Suppressor macrophage treated with lipopolysaccharide for 4 hours (primary cell): ENCODE data around the gene FBL.
A peak's percentile ranks its signal among the peaks of the same experiment; 100 is the strongest.

Experiments used
- DNase-seq: peaks from one replicate; pipeline ENCODE4 v3.0.0-alpha.2; 2020

The FBL gene

DNA sequence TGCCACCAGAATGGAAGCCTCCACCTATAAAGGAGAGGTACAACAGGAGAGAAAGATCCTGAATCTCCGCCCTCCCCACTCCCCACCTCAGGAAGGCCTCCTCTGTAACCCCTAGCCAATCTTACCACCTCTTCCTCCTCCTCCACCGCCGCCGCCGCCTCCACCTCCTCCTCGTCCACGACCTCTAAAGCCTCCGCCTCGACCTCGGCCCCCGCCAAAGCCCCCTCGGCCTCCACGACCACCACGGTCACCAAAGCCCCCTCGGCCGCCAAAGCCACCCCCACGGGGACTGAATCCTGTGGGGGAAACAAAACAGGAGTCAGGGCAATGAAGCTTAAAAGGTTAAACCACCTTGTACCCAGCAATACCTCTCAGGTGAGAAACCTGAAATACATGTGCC lies 5.7 kb downstream of the FBL start:
- DNase-seq = no peak

DNA sequence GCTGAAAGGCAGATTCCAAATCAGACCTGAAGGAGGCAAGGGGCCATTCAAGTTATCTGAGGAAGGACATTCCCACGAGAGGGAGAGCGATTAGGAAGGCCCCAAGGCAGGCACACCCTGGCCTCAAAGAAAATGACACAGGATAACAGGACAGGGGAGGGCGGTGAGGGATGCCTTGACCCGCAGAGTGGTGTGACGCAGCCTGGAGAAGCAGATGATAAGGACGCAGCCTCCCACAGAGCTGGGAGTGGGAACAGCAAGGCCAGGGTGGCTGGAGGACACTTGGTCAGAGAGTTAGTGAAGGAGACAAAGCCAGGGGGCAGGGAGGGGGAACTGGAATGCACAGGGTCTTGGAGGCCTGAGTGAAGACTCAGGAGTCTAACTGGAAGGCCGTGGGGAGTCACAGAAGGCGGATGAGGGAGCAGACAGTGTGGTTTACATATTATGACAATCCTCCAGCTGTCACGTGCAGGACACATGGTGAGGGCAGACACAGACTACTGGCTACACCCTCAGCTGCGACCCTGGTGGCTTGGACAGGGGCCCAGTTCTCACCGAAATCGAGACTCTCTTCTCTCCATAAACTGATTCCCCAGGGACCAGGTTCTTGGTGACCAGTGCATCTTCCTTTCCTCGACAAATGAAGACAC lies 6.4 kb downstream of the FBL start:
- no peak for DNase-seq

DNA sequence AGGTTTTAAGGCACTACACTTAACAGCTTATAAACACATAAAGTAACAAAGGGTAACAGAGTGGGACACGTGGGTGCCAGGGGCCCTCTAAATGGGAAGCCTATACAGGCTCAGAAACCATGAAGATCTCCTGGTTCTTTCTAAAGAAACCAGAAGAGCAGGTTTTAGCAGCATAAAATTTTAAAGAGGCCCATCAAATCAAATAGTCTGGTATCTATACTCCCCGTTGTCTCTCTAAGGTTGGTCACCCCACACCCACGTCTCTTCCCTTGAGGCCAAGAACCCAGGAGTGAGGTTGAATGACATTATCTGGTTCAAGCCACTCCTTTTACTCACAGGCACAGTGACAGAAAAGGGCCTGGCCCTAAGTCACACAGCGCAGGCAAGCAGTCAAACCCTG lies 7.6 kb downstream of the FBL start:
- no peak for DNase-seq

DNA sequence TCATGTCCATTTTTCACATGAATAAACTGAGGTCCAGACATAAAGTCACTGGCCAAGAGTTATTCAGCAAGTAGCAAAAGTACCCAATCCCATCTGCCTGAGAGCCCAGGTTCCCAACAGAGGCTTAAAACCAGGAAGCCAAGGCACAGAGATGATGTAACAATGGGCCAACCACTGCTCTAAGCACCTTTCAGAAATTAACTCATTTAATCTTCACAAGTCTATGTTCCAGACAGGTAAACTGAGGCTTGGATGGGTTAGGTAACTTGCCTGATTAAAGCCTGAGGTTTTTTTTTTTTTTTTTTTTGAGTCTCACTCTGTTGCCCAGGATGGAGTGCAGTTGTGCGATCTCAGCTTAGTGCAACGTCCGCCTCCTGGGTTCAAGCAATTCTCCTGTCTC lies 8.2 kb downstream of the FBL start:
- no peak for DNase-seq

GRCh38 chr19:39834287-39834841 lies 11.8 kb downstream of the FBL start:
- DNase-seq = no peak

DNA sequence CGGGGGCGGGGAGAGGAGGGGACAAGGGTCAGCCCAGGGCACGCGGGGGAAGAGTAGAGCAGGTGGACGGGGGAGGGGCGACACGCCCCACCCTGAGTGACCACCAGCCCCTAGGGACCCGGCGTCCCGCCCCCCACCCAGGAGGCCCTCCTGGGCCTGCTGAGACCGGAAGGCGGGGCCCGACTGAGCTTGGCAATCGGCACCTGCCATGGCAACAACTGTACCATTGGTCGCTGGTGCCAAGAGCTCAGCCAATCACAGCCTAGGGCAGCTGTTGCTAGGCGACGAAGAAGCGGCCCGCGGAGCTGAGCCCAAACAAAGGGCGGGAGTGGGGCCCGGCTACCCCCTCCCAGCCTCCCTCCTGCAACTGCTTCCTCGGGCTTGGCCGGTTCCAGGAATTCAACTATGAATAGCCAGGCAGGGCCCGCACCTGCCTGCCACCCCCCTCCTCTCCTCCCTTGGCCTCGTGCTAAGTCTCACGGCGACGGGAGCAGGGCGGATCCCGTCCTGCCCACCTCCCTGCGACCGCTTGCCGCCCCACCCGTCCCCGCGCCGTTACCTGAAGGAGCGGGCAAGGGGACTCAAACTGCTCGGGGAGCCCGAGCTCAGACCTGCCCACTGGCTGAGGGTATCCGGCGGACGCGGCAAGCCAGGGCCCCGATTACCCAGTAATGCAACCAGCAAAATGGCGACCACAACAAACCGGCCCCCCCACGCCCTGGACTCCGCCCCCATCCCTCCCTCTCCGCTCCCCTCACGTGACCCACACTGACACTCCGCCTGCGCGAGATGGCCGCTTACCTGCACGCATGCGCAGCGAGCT lies 12.5 kb downstream of the FBL start, which contains the start of gene DYRK1B:
DYRK1B (minus strand) TSS at position 699 of the 823 bp plus-strand sequence. CDS start 2,295 bp downstream, outside the sequence.
- DNase-seq = peak; percentile 98

DNA sequence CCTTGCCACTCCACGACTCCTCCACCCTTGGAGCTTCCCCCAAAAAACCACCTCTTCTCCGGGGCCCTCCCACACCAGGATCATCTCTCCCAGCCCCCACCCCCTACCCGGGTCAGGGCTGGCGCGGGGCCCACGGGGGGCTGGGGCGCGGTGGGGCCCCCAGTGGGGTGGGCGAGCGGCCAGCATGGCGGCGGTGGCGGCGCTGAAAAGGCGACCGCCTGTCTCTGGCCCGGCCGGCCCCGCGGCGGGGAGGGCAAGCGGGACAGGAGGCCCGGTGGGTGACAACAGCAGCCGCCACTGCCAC lies 13.1 kb downstream of the FBL start:
- no peak for DNase-seq

GRCh38 chr19:39832341-39833083 lies 13.7 kb downstream of the FBL start:
- DNase-seq = no peak

DNA sequence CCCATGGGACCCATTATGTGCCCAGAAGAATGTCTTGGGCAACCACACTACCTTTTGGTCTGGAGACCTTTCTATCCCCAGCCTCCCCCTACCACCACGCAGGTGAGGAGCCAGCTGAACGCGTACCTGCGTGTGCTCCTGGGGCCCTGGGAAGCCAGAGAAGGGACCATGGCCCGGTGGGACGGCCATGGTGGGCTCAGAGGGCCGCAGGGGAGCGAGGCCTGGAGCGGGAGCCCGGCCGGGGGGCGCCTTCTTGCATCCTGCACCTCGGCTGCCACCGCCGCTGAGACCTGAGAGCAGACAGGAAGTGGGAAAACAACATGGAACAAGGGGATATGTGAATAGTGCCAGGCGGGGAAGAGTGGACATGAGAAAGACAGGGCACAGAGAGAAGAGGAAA lies 14.5 kb downstream of the FBL start:
- DNase-seq = no peak

DNA sequence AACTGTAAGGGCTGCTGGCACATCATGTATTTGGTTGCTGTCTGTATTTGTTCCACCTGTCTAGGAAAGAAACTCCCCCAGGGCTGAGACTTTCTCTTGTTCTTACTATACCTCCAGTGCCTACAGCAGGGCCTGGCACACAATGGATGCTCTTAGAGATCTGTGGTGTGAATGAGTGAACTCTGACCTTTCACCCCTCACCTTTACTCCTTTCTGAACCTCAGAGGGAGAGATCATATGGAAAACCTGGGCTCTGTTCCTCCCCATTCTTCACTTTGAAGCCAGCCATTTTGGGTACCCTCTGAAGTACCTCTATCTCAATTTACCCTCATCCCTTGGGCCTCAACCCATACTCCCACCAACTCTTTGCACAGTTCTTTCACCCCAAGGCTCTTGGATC lies 15.3 kb downstream of the FBL start:
- no peak for DNase-seq

GRCh38 chr19:39830406-39830805 lies 15.8 kb downstream of the FBL start:
- no peak for DNase-seq

GRCh38 chr19:39829702-39830275 lies 16.4 kb downstream of the FBL start:
- DNase-seq = no peak

DNA sequence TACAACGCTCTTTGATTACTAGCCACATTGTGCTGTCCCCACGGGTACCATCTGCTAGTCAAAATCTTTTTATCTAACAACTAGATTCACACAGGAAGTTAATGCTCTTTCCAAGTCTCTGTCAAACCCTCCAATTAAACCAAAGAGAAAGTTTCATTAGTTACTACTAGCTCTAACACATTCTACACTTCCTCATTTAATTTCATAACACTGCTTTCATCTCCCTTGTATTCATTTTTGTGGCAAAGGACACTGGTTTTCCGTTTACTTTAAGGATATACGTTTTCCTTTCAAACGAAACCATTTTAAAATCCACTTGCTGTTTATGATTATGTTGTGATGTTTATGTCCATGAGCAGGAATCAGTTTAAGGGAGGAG lies 17.5 kb downstream of the FBL start:
- peak; percentile 19 for DNase-seq

GRCh38 chr19:39828015-39828653 lies 18.0 kb downstream of the FBL start:
- no peak for DNase-seq

- no peak for DNase-seq
Observed at GRCh38 chr19:39827216-39827615, 19.0 kb downstream of the FBL start.

DNA sequence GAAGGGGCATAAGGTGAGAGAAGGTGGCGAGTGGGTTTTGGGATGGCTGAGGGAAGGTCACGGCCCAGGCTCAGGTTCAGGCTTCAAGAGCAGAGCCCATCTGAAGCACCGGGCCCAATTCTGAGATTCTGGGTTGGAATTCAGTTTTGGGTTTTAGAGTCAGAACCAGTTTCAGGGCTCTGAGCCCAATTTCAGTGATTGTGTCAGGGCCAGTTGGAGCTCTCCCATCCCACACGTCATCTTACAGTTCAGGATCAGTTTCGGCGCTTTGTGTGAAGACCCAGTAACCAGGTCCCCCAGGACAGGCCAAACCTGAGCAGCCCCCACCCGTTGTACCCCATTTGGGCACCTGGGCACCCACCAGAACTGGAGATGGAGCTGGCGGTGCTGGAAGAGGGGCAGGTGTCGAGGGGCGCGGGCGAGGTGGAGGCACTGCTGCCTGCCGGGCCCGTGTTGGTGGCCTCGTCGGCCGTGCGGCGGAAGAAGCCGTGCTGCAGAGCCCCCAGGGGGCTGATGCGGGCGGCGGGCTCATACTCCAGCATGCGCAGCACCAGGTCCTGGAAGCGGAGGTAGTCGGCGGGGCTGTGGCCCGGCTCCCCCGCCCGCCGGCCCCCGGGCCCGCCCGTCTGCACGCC lies 19.8 kb downstream of the FBL start:
- no peak for DNase-seq

- DNase-seq = no peak
Observed at GRCh38 chr19:39825531-39826076, 20.6 kb downstream of the FBL start.

GRCh38 chr19:39825093-39825463 lies 21.1 kb downstream of the FBL start:
- no peak for DNase-seq

DNA sequence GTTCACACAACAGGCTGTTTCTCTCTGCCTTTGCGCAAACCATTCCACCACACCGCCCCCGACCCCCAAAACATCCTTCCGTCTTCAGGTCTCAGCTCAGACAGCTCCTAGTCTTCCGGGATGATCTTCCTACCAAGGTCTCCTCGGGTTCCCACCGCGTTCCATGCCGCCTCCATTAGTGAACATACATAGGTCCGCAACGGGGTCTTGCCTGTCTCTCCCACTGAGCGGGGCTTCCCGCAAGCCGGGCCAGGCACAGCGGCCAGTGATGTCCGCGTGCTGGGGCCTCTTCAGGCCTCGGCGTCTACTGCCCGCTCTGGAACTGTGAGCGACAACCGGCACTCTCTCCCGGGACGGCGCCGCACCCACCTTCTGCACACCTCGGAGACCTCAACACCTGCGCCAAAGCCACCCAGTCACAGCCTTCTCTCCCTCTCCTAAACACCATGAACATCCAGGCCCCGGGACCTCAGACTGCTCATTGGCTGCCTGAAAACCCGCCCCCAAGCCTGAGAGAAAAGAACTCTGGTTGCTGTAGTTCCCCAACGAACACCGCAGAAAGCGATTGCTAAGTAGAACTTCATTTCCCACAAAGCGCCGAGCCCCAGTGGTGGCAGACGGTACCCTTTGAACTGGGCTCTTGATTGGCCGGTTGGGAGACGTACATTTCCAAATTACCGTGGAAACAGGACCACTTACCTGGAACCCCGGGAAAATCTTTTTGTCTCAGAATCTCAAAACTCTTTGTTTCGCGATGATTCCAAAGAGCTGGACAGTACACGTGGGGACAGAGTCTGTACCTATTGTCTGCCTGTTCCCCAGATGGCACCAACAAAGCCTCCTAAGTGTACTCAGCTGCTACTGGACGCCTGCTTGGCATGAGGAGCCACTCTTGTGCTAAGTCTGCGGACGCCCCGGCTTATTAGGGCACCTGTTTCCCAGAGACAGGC lies 21.8 kb downstream of the FBL start:
- DNase-seq = peak; percentile 90

DNA sequence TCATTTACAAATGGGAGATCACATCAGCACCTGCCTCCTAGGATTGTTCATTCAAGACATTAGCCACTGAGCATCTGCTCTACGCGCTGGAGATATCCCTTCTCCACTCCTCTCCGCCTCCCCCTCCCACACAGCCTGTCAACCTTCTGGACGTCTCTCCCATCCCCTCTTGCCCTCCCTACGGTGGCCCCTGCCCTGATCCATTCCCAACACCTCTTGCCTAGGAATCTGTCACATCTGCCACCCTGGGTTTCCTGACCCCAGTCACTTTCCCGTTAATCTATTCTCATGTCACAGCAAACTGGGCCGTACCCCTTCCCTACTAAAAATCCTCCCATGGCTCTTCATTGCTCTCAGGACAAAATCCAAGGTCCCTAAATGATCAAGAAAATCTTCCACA lies 22.5 kb downstream of the FBL start:
- DNase-seq = no peak

DNA sequence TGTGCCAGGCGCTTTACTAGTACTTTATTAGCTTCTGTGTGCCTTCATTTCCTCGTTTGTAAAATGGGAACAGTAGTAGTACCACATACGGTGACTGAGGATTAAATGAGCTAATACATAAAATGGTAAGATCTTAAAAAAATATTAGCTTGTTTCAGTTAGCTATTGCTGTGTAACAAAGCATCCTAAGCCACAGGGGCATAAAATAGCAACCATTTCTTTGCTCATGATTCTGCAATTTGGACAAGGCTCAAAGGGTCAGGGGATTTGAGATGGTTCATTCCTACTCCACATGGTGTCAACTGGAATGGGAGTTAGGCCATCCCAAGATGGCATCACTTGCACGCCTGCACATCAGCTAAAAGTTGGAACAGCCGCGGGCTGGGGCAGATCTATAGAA lies 25.5 kb downstream of the FBL start:
- no peak for DNase-seq
